HG02973 (cell line): Measurements from ENCODE around the gene PREX1.

Experiments
- ATAC-seq: cut with Tn5 transposase; IDR thresholded peaks from one replicate; pipeline ENCODE4 v1.9.1; 2021; ENCODE audit warnings: moderate library complexity; ENCODE audit not compliant: unreplicated experiment

The PREX1 gene

GRCh38 chr20:48722737-48723191, 105.0 kb downstream of the PREX1 start:
- ATAC-seq = no peak

DNA sequence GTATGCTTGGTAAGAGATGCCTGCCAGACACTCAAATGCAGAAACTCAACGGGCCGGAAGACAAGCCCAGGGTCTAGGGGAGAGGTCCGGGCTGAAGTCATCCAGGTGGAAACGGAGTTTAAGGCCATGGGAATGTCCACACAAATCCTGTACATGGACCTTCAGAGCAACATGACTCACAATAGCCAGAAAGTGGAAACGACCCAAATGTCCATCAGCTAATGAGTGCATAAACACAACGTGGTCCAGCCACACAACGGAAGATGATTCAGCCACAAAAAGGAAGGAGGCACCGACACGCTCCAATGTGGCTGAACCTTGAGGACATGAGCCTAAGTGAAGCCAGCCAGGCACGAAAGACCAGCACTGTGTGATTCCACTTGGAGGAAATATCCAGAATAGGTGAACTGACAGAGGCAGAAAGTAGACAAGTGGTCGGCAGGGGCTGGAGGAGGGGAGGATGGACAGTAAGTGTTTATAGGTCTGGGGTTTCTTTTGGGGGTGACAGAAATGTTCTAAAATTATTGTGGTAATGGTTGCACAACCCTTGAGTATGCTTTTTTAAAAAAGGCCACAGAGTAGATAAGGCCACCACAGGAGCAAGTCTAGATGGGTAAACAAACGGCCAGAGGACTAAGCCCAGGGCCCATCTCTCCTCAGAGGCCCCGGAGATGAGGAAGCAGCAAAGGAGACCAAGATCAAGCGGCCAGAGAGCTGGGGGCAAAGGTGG, 105.6 kb downstream of the PREX1 start:
- no peak for ATAC-seq

DNA sequence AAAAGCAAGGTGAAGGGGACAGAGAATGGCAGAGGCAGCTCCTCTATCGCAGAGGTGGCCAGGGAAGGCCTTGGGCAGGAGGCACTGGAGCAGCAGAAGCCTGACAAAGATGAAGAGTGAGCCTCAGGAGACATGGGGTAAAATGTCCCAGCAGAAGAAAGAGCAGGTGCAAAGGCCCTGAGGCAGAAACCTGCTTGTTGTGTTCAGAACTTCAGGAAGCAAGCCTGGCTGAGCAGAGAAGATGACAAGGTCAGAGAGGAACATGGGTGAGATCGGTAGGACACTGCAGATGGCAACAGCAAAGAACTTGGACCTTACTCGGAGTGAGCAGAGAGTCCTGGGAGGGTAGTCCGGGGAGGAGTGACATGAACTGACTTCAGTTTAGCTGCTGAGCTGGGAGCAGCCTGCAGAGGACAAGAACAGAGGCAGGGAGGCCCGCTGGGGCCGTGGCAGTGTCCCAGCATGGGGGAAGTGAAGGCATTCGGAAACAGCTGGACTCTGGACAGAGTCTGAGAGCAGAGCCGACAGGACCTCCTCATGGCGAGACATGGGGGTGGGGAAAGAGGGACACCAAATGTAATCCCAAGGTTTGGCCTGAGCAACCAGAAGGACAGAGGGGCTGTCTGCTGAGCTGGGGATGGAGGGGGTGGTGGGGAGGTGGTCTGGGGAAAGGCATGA, 106.3 kb downstream of the PREX1 start:
- no peak for ATAC-seq

DNA sequence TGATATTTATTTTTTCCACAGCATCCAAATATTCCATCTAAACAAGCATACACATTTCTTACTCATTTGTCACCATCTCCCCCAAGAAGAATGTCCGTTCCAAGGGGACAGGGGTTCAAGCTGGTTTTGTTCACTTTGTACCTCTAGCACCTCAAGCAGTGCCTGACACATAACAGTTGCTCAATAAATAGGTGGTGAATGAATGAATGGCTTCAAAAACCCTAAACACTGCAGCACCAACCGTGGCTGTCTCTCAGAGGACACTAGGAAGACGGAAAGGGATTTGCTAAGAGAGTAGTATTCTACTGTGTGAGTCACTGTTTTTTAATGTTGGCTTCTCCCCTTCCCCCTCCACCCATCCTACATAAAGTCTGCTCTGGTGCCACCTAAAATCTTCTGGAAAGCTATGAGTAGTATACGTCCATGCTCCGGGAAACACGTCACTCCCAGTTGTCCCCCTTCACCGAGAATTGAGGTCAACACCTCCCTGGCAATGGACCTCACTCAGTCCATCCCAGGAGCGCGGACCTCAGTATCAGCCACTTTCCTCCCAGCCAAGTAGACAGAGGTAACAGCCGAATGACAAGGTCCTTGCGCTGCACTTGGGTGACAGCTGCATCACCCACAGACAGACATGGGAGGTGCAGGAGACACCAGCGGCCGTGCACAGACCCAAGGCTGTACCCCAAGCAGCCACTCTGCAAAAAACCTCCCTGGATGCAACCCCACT, 107.4 kb downstream of the PREX1 start:
- ATAC-seq = no peak

GRCh38 chr20:48719598-48720255, 108.1 kb downstream of the PREX1 start:
- ATAC-seq = no peak

GRCh38 chr20:48718786-48719578, 108.8 kb downstream of the PREX1 start:
- no peak for ATAC-seq

DNA sequence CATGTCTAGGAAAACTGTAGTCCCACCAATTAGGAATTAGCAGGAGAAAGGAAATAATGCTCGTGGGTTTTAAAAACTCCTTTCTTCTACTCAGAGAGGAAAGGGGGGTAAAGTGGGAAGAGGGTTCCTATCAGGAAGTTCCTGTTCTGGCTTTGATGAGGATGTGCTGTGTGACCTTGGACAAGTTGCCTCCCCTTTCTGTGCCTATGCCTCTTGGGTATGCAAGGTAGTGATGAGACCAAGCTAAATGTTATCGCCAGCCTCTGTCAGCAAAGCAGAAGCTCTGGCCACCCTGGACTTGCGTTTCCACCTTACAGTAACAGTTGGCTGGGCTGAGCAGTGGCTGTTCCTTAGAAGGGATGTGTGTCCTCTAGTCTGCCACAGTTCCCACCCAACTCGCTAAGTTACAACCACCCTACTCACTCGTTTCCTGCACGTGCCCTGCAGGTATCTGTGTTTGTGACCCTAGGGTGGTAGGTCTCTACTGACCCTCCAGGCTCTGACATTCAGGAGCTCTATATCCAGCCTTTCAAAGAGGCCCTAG, 110.0 kb downstream of the PREX1 start:
- ATAC-seq = no peak

GRCh38 chr20:48717095-48717672, 110.6 kb downstream of the PREX1 start:
- ATAC-seq = no peak

DNA sequence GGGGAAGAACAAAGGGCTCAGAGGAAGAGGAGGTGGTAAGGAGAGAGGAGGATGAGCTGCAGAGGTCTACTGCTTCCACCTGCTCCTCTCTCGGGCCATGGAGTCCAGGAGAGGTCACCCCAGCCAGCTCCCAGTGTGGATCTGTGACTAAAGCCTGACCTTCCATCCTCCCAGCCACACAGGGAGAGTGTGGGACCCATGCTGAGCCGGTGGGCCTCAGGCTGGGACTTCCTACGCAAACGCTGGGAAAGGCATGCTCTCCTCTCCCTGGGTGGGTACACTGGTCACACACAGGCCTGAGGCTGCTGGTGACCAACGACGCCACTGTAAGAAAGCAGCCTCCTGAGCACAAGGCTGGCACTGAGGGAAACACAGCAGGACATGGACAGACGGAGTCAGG, 111.3 kb downstream of the PREX1 start:
- ATAC-seq = no peak

DNA sequence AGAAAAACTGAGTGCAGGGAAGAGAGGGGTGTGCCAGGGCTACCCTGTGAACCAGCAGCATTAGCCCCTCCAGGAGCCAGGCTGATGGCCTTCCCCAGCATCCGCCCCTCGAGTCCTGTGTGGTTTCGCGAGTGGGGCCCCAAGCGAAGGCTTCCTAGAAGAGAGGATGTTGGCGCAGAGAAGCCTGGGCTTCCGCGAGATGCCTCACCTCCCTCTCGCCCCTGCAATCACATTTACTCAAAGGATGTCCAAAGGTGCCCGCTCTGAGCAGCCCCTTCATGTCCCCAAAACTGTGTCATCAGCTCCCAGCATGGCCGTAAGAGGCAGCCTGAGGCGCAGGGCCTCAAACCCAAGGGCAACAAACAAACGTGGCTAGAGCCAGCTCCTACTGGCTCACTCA, 111.7 kb downstream of the PREX1 start:
- ATAC-seq = no peak

DNA sequence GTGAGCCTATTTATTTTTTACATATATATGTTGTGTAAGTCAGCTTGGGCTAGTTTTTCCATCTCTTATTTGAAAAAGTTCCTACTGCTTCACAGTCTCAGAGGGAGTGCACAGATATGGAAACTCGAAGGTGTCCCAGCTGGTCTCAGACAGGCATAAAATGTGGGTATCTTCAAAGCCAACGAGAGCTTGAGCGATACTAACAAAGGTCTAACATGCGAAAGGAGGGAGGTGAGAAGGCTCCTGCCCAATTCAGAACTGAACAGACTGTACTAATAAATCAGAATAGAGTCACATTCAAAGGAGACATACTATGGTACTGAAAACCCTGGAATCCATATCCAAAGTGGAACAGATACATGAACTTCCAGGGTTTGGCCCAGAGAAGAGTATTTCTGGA, 113.0 kb downstream of the PREX1 start:
- ATAC-seq = no peak

DNA sequence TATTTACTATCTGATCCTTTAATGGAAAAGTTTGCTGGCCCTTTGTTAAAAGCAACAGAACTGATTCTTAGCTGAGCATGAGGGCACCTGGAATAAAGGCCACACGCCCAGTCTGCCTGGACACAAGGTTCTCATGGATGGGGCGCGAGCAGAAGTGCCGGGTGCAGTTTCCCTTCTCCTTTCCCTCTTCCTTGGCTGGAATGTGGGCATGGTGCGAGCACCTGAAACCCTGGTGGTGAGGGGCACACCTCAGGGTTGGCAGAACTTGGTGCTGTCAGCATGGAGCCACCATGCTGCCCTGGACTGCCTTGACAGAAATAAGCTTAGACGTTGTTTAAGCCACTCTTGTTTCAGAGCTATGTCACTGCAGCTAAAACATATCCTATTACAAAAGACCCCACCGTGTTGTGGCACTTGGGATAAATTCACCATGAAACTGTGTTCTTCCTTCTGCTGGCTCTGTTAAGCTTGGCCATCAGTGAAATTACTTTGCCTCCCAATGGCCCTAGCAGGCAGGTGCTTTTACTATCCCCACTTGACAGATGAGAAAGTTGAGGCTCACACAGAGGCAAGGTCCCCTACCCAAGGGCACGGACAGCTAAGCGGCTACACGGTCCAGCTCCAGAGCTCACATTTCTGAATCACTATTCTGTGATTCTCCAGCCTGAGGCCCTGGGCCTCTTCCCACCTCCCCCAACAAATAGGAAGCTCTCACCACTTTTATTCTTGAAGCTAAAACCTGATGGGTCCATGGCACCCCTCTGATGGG, 115.9 kb downstream of the PREX1 start:
- ATAC-seq = peak; percentile 9

DNA sequence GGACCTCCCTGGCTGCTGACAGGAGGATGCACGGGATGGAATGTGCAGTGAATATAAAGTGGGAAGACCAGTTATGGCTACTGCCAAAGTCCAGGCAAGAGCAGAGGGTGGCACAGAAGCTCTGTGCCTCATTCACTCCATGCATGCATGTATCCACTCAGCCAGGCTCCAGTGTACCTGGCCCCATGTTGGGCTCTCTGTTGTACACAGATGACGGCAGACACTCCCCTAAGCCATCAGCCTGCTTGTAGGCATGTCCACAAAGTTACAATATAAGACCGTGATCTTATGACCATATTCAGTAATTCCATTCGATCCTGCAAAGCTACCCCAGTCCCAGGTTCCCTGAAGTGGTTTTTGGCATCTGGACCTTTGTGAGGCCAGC, 116.8 kb downstream of the PREX1 start:
- no peak for ATAC-seq

GRCh38 chr20:48710341-48711043, 117.3 kb downstream of the PREX1 start:
- no peak for ATAC-seq

- ATAC-seq = no peak
These were observed 118.1 kb downstream of the PREX1 start for GRCh38 chr20:48709744-48710143.

DNA sequence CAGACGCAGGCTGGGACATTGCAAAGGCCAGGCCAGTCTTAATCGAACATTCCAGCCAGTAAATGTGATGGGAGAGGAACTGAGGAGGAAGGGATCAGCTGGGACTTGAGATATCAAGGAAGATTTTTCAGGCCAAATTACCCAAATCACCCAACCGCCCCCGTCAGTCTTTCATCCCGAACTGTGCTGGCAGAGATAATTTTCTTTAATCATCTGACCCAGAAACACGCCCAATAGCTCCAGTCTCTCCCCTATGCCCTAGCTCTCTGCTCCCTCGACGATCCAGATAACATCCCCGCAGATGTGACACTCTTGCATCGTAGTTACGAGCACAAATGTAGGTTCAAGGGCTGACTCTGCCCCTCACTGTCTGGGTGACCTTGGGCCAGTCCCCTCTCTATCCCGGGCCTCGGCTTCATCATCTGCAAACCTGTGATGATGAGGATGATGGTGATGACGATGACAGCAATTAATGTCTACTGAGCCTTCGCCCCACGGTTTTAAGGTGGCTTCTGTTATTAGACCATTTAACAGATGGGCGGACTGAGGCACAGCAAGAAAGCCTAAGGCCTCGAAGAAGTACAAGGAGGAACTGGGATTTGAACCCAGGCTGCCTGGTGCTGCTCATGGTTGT, 118.6 kb downstream of the PREX1 start:
- ATAC-seq = no peak

DNA sequence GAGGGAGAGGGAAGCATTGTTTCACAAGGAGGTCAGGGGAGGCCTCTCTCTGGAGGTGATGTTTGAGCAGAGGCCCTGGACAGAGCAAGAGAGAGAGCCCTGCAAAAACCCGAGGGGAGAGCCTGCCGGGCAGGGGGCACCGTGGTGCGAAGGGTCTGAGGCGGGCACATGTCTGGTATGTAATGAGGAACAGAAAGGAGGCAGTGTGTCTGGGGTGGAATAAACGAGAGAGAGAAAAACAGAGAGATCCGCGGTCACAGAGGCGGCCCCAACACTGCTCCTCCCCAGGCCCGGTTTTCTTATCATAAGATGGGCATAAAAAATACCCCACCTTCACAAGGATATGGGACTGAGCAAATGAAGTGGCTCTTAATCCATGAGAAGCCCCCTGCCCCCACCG, 119.2 kb downstream of the PREX1 start:
- ATAC-seq = no peak

- ATAC-seq = no peak
These were observed 119.7 kb downstream of the PREX1 start for GRCh38 chr20:48708116-48708515.
